WERI-Rb-1 (cell line): ENCODE results near the gene TRPV4.
A peak's percentile ranks its signal among the peaks of the same experiment; 100 is the strongest.

Experiments used
- DNase-seq: peaks from one replicate; pipeline ENCODE4 v3.0.0-alpha.2; 2020
- H3K27ac ChIP-seq: fragments of 250-450 bp; sonication (Bioruptor Pico); 2 replicates; pipeline ENCODE4 v1.5.1; 2020; ENCODE audit warnings: mild to moderate bottlenecking, moderate library complexity
- H3K27me3 ChIP-seq: fragments of 250-450 bp; sonication (Bioruptor Pico); 2 replicates; pipeline ENCODE4 v1.5.1; 2021; ENCODE audit warnings: mild to moderate bottlenecking, low read depth, moderate library complexity; ENCODE audit not compliant: insufficient read depth, severe bottlenecking
- H3K36me3 ChIP-seq: fragments of 250-450 bp; sonication (Bioruptor Pico); 2 replicates; pipeline ENCODE4 v1.5.1; 2020; ENCODE audit warnings: mild to moderate bottlenecking, moderate library complexity
- H3K4me3 ChIP-seq: 2 replicates; pipeline ENCODE4 v1.5.1; 2011; ENCODE audit warnings: low read depth, mild to moderate bottlenecking, control low read depth, low read length
- H3K9me3 ChIP-seq: fragments of 250-450 bp; sonication (Bioruptor Pico); 2 replicates; pipeline ENCODE4 v1.5.1; 2021; ENCODE audit warnings: mild to moderate bottlenecking, moderate library complexity; ENCODE audit not compliant: severe bottlenecking
- TF ChIP-seq, protein P1 (sequence below): IDR thresholded peaks from 2 replicates; pipeline ENCODE4 v1.5.1; 2011; ENCODE audit warnings: low read depth, mild to moderate bottlenecking, control low read depth, inconsistent platforms, low read length

The TRPV4 gene

GRCh38 chr12:109739747-109740693 lies 93.2 kb downstream of the TRPV4 start:
- Histone ChIP-seq H3K36me3 (peaks cover 62% of the 10 kb centered on the region), H3K27me3 (no peaks in the 10 kb centered on the region), H3K4me3 (no peak overlapping the region), H3K9me3 (no peaks in the 10 kb centered on the region), H3K27ac (peak overlapping the region; percentile 78)
- DNase-seq = peak; percentile 47
- TF ChIP-seq, protein P1, sequence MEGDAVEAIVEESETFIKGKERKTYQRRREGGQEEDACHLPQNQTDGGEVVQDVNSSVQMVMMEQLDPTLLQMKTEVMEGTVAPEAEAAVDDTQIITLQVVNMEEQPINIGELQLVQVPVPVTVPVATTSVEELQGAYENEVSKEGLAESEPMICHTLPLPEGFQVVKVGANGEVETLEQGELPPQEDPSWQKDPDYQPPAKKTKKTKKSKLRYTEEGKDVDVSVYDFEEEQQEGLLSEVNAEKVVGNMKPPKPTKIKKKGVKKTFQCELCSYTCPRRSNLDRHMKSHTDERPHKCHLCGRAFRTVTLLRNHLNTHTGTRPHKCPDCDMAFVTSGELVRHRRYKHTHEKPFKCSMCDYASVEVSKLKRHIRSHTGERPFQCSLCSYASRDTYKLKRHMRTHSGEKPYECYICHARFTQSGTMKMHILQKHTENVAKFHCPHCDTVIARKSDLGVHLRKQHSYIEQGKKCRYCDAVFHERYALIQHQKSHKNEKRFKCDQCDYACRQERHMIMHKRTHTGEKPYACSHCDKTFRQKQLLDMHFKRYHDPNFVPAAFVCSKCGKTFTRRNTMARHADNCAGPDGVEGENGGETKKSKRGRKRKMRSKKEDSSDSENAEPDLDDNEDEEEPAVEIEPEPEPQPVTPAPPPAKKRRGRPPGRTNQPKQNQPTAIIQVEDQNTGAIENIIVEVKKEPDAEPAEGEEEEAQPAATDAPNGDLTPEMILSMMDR = peak; percentile 71

- Histone ChIP-seq H3K27me3 (no peaks in the 10 kb centered on the region), H3K27ac (peak overlapping the region; percentile 78), H3K36me3 (peaks cover 58% of the 10 kb centered on the region), H3K9me3 (no peaks in the 10 kb centered on the region), H3K4me3 (no peak overlapping the region)
- peak; percentile 4 for DNase-seq
- TF ChIP-seq, protein P1 = no peak
These were observed 94.1 kb downstream of the TRPV4 start for GRCh38 chr12:109738878-109739665.

DNA sequence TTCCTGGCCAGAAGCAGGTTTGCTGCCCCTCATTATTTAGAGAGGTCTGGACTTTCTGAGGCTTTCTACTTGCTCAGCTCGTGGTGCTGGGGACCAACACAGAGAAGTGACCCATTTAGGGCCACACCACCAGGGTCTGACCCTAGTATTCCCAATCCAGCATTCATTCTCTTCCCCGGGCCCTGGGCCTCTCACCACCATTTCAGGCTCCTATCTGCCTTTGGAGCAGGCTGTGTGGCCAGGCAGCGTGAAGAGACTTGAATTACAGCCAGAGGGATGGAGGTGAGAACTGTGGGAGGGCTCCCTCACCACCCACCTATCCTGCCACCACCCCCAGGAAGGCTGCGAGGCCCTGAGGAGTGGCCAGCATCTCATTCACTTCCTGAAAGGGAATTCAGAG lies 95.0 kb downstream of the TRPV4 start:
- TF ChIP-seq, protein P1 = no peak
- no peaks in the 10 kb centered on the region for H3K9me3 ChIP-seq
- peak; percentile 9 for DNase-seq
- no peak overlapping the region for H3K4me3 ChIP-seq
- peak overlapping the region; percentile 78 for H3K27ac ChIP-seq
- peaks cover 52% of the 10 kb centered on the region for H3K36me3 ChIP-seq
- H3K27me3 ChIP-seq = no peaks in the 10 kb centered on the region

DNA sequence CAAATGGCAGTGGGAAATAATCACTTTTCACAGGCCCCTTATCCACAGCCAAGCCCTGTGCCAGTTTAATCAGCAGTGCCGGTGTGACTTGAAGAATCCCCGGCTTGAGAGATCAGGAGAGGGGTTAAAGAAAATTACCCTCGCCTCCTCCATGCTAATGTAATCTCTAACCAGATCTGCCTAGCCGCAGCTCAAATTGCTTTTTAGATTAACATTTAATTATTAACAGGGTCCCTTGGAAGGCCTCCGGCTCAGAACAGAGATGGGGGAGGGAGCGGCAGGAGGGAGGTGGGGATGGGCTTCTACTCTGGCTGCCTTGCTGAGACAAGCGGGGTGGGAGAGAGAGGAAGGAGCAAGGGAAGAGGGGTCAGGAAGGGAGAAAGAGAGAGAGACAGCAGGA lies 95.6 kb downstream of the TRPV4 start:
- no peak overlapping the region for H3K4me3 ChIP-seq
- H3K36me3 ChIP-seq = peaks cover 49% of the 10 kb centered on the region
- peak overlapping the region; percentile 78 for H3K27ac ChIP-seq
- DNase-seq = peak; percentile 82
- TF ChIP-seq, protein P1 = no peak
- H3K27me3 ChIP-seq = no peaks in the 10 kb centered on the region
- no peaks in the 10 kb centered on the region for H3K9me3 ChIP-seq

DNA sequence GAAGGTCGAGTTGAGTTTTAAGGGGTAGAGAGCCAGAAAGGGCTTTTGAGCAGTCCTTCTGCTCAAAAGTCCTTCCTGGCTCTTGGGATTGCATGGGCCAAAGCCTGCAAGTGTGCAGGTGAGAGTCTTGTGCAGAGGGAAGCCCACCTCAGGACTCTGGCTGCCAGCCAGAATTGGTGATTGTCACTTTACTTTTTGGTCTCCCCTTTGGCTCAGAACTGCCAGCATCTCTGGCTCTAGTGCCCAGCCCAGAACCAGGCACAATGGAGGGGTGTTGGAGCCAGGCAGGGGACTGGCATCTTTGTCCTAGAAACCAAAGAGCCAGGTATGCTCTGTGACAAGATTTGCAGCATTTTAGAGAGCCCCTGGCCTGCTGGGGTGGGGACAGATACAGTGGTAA lies 96.1 kb downstream of the TRPV4 start:
- H3K36me3 ChIP-seq = peaks cover 49% of the 10 kb centered on the region
- H3K4me3 ChIP-seq = peak overlapping the region; percentile 7; the same call in 1 of the 2 replicates
- no peaks in the 10 kb centered on the region for H3K9me3 ChIP-seq
- TF ChIP-seq, protein P1 = no peak
- no peak for DNase-seq
- peak overlapping the region; percentile 78 for H3K27ac ChIP-seq
- no peaks in the 10 kb centered on the region for H3K27me3 ChIP-seq
